Mesodermal cell (in vitro differentiated cells): Measurements from ENCODE around the gene ICA1.

ENCODE experiments used
- H3K27ac ChIP-seq: 2 replicates; pipeline ENCODE4 v1.7.0; 2013; ENCODE audit warnings: mild to moderate bottlenecking, low read depth, low read length, moderate library complexity; ENCODE audit not compliant: severe bottlenecking
- H3K36me3 ChIP-seq: 2 replicates; pipeline ENCODE4 v1.7.1; 2013; ENCODE audit warnings: mild to moderate bottlenecking, low read length, moderate library complexity; ENCODE audit not compliant: control insufficient read depth, insufficient read depth
- H3K4me1 ChIP-seq: one replicate; pipeline ENCODE4 v1.7.1; 2013; ENCODE audit warnings: mild to moderate bottlenecking, low read length; ENCODE audit not compliant: insufficient read depth, control insufficient read depth, poor library complexity, severe bottlenecking
- H3K4me3 ChIP-seq: 2 replicates; pipeline ENCODE4 v1.7.0; 2013; ENCODE audit warnings: low read length, control low read depth, mild to moderate bottlenecking; ENCODE audit not compliant: insufficient read depth, poor library complexity, severe bottlenecking; ENCODE audit errors: extremely low read depth
- H3K9me3 ChIP-seq: 2 replicates; pipeline ENCODE4 v1.7.1; 2013; ENCODE audit warnings: mild to moderate bottlenecking, low read length, moderate library complexity; ENCODE audit not compliant: control insufficient read depth
- WGBS, 2 experiments: methylation state at CpG; one replicate each; pipeline ENCODE4 v1.1.5; 2013; ENCODE audit warnings: missing lambda C conversion rate in 2 of 2; ENCODE audit not compliant: insufficient coverage in 2 of 2; 5-methylcytosine and 5-hydroxymethylcytosine counted together

Gene ICA1

DNA sequence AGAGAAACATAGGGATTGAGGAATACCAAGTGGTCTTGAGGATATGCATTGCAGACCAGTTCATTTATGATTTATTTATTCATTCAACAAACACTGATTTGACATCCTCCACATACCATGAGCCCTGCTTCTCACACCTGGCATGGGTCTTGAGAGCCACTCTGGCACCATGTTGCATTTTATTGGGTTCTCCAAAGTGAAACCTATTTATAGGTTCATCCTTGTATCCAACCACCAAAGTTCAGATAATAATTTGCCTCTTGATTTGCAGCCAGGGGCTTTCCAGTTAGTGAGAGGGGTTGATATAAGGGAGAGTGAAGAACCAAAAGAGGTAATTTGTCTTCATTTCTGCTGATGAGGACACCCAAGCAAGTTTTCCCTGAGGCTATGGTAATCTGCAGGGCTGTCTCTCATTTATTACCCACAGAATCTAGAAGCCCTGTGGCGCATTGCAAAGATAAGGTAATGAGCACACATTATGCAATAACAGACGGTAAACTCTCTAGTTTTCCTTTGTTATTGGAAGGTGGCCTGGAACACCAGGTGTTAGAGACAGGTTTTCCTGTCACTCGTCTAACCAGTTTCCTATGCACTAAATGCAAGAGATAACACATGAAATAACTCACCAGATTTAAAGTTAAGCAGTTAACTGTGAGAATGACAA, 28.8 kb upstream of the ICA1 start:
- no peaks in the 10 kb centered on the region for H3K4me1 ChIP-seq
- WGBS, 2 experiments = 70% methylated on average over 2 of the region's 3 CpGs; no CpG with 5 or more reads in 1 of the 2 experiments
- no peak overlapping the region for H3K27ac ChIP-seq
- H3K4me3 ChIP-seq = no peak overlapping the region
- H3K36me3 ChIP-seq = no peaks in the 10 kb centered on the region
- no peaks in the 10 kb centered on the region for H3K9me3 ChIP-seq

DNA sequence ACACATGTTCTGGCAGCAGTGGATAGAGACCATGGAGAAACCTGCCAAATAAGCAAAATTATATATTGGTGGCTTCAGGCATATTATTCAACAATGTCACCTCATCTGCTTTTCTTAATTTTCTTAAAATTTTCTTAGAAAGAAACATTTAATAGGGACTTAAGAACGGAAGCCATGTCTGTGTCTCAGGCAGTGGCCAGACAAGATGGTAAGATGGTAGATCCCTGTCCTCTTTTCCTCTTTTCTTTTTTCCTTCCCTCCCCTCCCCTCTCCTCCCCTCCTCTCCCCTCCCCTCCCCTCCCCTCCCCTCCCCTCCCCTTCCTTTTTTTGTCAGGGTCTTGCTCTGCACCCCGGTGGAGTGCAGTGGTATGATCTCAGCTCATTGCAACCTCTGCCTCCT, 24.2 kb upstream of the ICA1 start:
- WGBS, 2 experiments = 60% methylated on average over 1 of the region's 2 CpGs; no CpG with 5 or more reads in 1 of the 2 experiments
- no peaks in the 10 kb centered on the region for H3K9me3 ChIP-seq
- H3K4me3 ChIP-seq = no peak overlapping the region
- no peaks in the 10 kb centered on the region for H3K36me3 ChIP-seq
- H3K27ac ChIP-seq = no peak overlapping the region
- H3K4me1 ChIP-seq = no peaks in the 10 kb centered on the region

DNA sequence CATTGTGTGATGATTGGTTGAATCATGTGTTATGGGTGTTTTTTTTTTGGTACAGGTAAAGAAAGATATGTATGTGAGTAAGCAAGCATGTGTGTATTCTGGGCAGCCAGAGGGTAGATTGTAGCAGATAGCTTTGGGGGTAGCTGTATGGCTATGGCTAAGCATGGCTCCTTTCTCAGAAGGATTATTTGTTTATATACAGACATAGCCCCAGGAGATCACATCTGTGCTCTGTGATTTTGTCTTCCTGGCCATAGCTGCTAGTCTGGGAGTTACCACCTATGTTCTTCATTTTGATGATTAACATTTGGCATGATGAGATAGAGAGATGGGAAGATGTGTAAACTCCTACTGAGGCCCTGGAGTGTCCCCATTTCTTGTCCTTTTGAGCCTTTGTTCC, 23.2 kb upstream of the ICA1 start:
- Histone ChIP-seq H3K4me3 (no peak overlapping the region), H3K36me3 (no peaks in the 10 kb centered on the region), H3K4me1 (no peaks in the 10 kb centered on the region), H3K27ac (no peak overlapping the region), H3K9me3 (no peaks in the 10 kb centered on the region)

DNA sequence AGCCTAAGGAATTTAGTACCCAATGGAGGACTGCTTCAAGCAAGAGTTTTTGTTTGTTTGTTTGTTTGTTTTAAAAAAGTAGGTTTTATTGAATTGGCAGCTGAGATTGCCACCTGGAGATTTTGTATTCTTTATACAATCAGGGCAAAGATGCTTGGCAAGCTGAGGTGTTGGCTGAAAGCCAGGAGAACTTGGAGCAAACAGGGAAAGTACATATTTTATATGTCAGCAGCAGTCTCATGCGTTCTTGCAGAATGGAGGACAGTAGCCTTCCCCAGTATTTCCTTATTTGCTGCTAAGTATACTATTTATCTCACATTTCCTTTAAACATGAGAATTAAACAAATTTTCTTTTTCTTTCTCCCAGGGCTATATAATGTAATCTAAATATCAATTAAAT, 22.6 kb upstream of the ICA1 start:
- Histone ChIP-seq H3K4me3 (no peak overlapping the region), H3K36me3 (no peaks in the 10 kb centered on the region), H3K27ac (no peak overlapping the region), H3K4me1 (no peaks in the 10 kb centered on the region), H3K9me3 (no peaks in the 10 kb centered on the region)
- WGBS, 2 experiments = no CpG with 5 or more reads among the region's 1 CpG

DNA sequence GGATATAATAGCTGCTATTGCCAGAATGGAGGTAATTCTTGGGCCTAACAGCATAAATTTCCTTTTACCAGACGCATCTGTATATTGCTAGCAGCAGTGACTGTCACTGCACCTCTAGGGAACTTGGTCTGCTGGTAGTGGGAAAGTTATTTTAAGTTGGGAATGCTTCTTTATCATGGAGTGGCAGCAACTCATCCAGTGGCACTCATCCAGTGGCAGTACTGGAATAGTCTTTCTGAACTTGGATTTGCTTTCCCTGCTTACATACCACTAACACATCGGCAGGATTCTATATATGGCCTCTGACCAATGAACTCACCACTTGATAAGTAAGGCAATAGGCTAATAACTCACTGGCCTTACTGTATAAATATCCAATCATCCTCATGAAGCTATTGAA, 22.0 kb upstream of the ICA1 start:
- Histone ChIP-seq H3K36me3 (no peaks in the 10 kb centered on the region), H3K27ac (no peak overlapping the region), H3K4me3 (no peak overlapping the region), H3K9me3 (no peaks in the 10 kb centered on the region), H3K4me1 (no peaks in the 10 kb centered on the region)
- 73% methylated on average over 1 of the region's 2 CpGs; no CpG with 5 or more reads in 1 of the 2 experiments for WGBS, 2 experiments

DNA sequence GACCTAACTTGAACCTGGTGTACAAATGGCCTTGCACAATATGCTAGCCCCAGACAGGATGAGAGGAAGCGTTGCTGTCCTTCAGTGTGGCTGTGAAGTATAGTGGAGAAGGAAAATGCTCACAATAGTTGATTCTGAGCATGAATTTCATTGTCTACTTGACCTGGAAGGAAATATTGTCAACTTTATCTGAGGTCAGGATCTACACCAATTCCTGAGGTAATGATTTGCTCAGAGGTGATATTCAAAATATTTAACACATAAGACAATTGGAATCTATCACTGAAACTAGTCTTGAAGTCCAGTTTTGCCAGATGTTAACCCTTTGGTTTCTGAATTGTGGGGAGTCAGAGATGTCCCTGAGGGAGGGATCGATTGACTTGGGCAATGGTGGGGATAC, 20.9 kb upstream of the ICA1 start:
- Histone ChIP-seq H3K4me1 (no peaks in the 10 kb centered on the region), H3K4me3 (no peak overlapping the region), H3K36me3 (no peaks in the 10 kb centered on the region), H3K27ac (no peak overlapping the region), H3K9me3 (no peaks in the 10 kb centered on the region)
- WGBS, 2 experiments = 94 to 100% methylated on average over 2 of the region's 2 CpGs

DNA sequence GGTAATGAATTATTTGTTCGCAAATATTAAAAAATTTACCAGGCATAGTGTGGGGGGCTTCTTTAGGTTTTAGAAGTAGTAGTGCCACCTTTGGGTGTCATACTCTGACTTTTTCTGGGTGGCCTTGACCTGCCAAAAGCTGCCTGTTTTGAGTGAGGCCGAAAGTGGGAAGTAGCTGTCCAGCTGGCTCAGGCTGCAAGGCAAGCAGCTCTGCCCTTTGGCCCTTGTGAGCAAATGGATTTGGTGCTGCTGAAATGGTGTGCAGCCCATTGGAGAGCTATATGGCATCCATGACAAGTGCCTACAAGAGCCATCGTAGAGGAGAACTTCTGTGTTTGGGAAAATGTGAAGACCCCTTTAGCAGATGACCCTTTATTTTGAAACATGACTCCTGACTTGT, 20.2 kb upstream of the ICA1 start:
- no peaks in the 10 kb centered on the region for H3K9me3 ChIP-seq
- no peak overlapping the region for H3K27ac ChIP-seq
- no peaks in the 10 kb centered on the region for H3K4me1 ChIP-seq
- H3K36me3 ChIP-seq = no peaks in the 10 kb centered on the region
- WGBS, 2 experiments = 92 to 100% methylated on average over 2 of the region's 3 CpGs
- no peak overlapping the region for H3K4me3 ChIP-seq

DNA sequence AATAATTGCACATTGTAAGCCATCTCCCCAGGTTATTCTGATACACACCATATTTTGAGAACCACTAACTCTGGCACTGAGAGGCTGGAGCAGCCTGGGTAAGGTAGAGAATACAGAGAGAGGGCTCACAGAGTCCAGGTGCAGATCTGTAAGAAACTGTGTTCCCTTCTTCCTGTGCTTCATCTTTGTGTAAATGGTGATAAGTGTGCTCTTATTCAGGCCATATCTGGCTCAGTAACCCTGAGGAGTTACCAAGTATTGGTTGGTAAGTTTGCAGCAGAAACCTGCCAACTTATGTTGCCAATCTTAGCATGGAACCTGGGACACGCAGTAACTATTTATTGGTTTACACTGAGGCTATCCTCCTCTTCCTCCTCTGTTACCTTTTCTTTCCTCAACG, 16.2 kb upstream of the ICA1 start:
- no CpG with 5 or more reads among the region's 2 CpGs for WGBS, 2 experiments
- no peaks in the 10 kb centered on the region for H3K9me3 ChIP-seq
- H3K36me3 ChIP-seq = no peaks in the 10 kb centered on the region
- H3K27ac ChIP-seq = no peak overlapping the region
- no peak overlapping the region for H3K4me3 ChIP-seq
- H3K4me1 ChIP-seq = no peaks in the 10 kb centered on the region

DNA sequence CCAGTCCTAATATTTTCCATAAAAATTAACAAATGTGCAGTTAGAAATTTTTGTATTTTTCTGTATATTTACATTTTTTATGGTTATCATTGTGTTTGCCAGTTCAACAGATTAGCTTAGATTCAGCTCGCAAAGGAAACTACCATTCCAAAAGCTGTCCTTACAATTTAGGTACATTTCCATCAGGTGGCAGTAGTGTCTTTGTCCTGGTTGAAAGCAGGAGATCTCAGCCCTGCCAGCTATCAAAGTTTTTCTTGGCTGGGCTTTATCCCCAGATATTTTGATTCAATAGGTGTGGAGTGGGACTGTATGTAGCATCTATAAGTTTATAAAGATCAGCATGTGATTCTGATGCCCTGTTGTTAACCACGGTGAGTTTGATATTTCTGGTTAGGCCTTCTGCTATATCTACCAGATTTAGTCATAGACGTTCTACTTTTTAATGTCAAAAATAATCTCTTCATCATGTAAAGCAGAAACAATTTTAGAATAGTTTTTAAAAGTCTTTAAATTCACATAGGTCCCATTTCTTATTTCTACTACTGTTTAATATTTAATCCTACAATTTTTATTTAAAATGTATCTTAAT, 15.5 kb upstream of the ICA1 start:
- Histone ChIP-seq H3K27ac (no peak overlapping the region), H3K4me3 (no peak overlapping the region), H3K4me1 (no peaks in the 10 kb centered on the region), H3K9me3 (no peaks in the 10 kb centered on the region), H3K36me3 (no peaks in the 10 kb centered on the region)
- WGBS, 2 experiments = 80% methylated on average over 1 of the region's 3 CpGs; no CpG with 5 or more reads in 1 of the 2 experiments

DNA sequence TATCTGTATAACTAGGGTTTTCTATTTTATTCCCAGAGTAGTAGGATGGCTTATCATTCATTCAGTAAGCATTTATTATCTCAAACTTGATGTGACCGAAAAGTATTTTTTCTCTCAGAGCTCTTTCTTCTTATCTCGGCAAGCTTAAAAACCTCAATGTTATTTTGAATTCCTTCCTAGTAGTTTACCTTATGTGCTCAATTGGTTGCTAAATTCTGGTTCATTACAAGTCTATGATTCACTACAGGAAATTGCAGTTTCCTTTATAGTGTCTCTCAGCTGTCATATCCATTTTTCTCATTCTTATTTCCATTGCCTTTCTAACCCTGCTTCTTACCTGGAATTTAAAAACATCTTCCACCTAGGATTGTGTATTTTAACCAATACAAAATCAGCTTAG, 12.6 kb upstream of the ICA1 start:
- WGBS, 2 experiments = 100% methylated on average over 2 of the region's 2 CpGs; no CpG with 5 or more reads in 1 of the 2 experiments
- Histone ChIP-seq H3K4me1 (no peaks in the 10 kb centered on the region), H3K4me3 (no peak overlapping the region), H3K36me3 (no peaks in the 10 kb centered on the region), H3K9me3 (no peaks in the 10 kb centered on the region), H3K27ac (no peak overlapping the region)

DNA sequence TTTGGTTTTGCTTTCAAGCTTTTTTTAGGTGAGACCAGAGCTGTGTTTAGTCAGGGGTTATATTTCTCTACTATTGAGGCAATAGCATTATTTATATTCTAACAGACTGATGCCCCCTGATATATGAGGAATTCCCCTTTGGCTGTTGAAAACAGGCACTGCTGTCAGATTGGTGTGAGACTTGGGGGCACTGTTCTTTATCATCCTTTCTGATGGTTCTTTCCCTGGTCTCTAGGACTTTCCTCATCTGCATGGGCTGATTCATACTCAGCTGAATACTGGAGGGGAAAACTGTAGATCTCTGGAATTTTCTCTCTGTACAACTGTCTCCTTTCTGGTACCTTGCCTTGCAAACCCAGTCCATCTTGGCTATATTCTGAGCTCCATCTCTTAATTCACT, 10.0 kb upstream of the ICA1 start:
- Histone ChIP-seq H3K4me3 (no peak overlapping the region), H3K36me3 (no peaks in the 10 kb centered on the region), H3K9me3 (no peaks in the 10 kb centered on the region), H3K27ac (no peak overlapping the region), H3K4me1 (no peaks in the 10 kb centered on the region)
